ENCODE results near the gene TMTC1.
"Not testable (repeated sequence)": the region's sequence is repeated elsewhere in the genome, so short reads cannot be mapped to it uniquely, and the experiment has no call there.

The TMTC1 gene

GRCh38 chr12:29656762-29657538 lies 126.8 kb downstream of the TMTC1 start:
- DNase-seq: no peak

GRCh38 chr12:29655861-29656260 lies 127.9 kb downstream of the TMTC1 start:
- DNase-seq: no peak

- DNase-seq: no peak
These were observed 130.5 kb downstream of the TMTC1 start for GRCh38 chr12:29653286-29653685.

- DNase-seq: no peak
These were observed 133.4 kb downstream of the TMTC1 start for GRCh38 chr12:29650371-29650770.

GRCh38 chr12:29649722-29650121 lies 134.0 kb downstream of the TMTC1 start:
- DNase-seq: no peak

GRCh38 chr12:29644536-29645162 lies 139.1 kb downstream of the TMTC1 start:
- DNase-seq: no peak

- DNase-seq: no peak
These were observed 143.0 kb downstream of the TMTC1 start for GRCh38 chr12:29640589-29641345.

GRCh38 chr12:29639893-29640495 lies 143.7 kb downstream of the TMTC1 start:
- no peak for DNase-seq

GRCh38 chr12:29638528-29638927 lies 145.2 kb downstream of the TMTC1 start:
- no peak for DNase-seq

GRCh38 chr12:29634057-29634456 lies 149.7 kb downstream of the TMTC1 start:
- DNase-seq: no peak

- DNase-seq: not testable (repeated sequence)
These were observed 153.6 kb downstream of the TMTC1 start for GRCh38 chr12:29630164-29630563.

GRCh38 chr12:29627221-29627620 lies 156.5 kb downstream of the TMTC1 start:
- DNase-seq: no peak

- no peak for DNase-seq
These were observed 158.3 kb downstream of the TMTC1 start for GRCh38 chr12:29625359-29625953.

GRCh38 chr12:29622251-29622650 lies 161.5 kb downstream of the TMTC1 start:
- DNase-seq: no peak

- DNase-seq: no peak
These were observed 163.7 kb downstream of the TMTC1 start for GRCh38 chr12:29620030-29620429.

GRCh38 chr12:29617407-29617803 lies 166.3 kb downstream of the TMTC1 start:
- no peak for DNase-seq

GRCh38 chr12:29616664-29617406 lies 166.9 kb downstream of the TMTC1 start:
- DNase-seq: no peak

- no peak for DNase-seq
These were observed 168.9 kb downstream of the TMTC1 start for GRCh38 chr12:29614694-29615325.

- no peak for DNase-seq
These were observed 170.8 kb downstream of the TMTC1 start for GRCh38 chr12:29612912-29613311.

- DNase-seq: no peak
These were observed 171.8 kb downstream of the TMTC1 start for GRCh38 chr12:29611906-29612305.

GRCh38 chr12:29610473-29611170 lies 173.1 kb downstream of the TMTC1 start:
- DNase-seq: no peak
